GM23248 (cell line): Measurements from ENCODE around the gene JSRP1. TPM values are rescaled to one million over a fixed set of nuclear protein-coding genes. Genes with fewer than 3 reads are reported as not detected.
A peak's percentile ranks its signal among the peaks of the same experiment; 100 is the strongest.
"Not testable (repeated sequence)": the region's sequence is repeated elsewhere in the genome, so short reads cannot be mapped to it uniquely, and the experiment has no call there.

Experiments
- DNase-seq: peaks from one replicate; pipeline ENCODE4 v3.0.0-alpha.2; 2015
- H2AFZ ChIP-seq: fragments of 200-600 bp; sonication (generic); 2 replicates; pipeline ENCODE4 v1.6.1; 2016; ENCODE audit warnings: antibody characterized with exemption
- H3F3A ChIP-seq: fragments of 200-600 bp; sonication (generic); 2 replicates; pipeline ENCODE4 v1.6.1; 2016; ENCODE audit warnings: mild to moderate bottlenecking, antibody characterized with exemption, mixed run types; ENCODE audit not compliant: insufficient read depth
- H3K27ac ChIP-seq: fragments of 200-600 bp; sonication (generic); 2 replicates; pipeline ENCODE4 v1.5.1; 2016; ENCODE audit warnings: mild to moderate bottlenecking
- H3K27me3 ChIP-seq: fragments of 200-600 bp; sonication (generic); replicated peaks from 2 replicates; pipeline ENCODE4 v1.6.1; 2016; ENCODE audit warnings: mild to moderate bottlenecking; ENCODE audit not compliant: insufficient read depth
- H3K36me3 ChIP-seq: fragments of 200-600 bp; sonication (generic); 2 replicates; pipeline ENCODE4 v1.6.1; 2016; ENCODE audit warnings: low read depth, mild to moderate bottlenecking
- H3K4me1 ChIP-seq: fragments of 200-600 bp; sonication (generic); 2 replicates; pipeline ENCODE4 v1.6.1; 2016; ENCODE audit warnings: mild to moderate bottlenecking; ENCODE audit not compliant: insufficient read depth
- H3K4me2 ChIP-seq: fragments of 200-600 bp; sonication (generic); one replicate; pipeline ENCODE4 v1.6.1; 2016; ENCODE audit warnings: mild to moderate bottlenecking; ENCODE audit not compliant: unreplicated experiment
- H3K4me3 ChIP-seq: fragments of 200-600 bp; sonication (generic); 2 replicates; pipeline ENCODE4 v1.5.1; 2016; ENCODE audit warnings: mild to moderate bottlenecking
- H3K79me2 ChIP-seq: fragments of 200-600 bp; sonication (generic); 2 replicates; pipeline ENCODE4 v1.6.1; 2016; ENCODE audit warnings: mild to moderate bottlenecking; ENCODE audit not compliant: insufficient read depth
- H3K9ac ChIP-seq: fragments of 200-600 bp; sonication (generic); 2 replicates; pipeline ENCODE4 v1.6.1; 2016; ENCODE audit warnings: mild to moderate bottlenecking
- H3K9me2 ChIP-seq: fragments of 200-600 bp; sonication (generic); 2 replicates; pipeline ENCODE4 v1.6.1; 2016; ENCODE audit warnings: mixed run types, mild to moderate bottlenecking, moderate library complexity; ENCODE audit not compliant: insufficient read depth
- H3K9me3 ChIP-seq: fragments of 200-600 bp; sonication (generic); one replicate; pipeline ENCODE4 v1.6.1; 2017; ENCODE audit warnings: low read depth
- H4K20me1 ChIP-seq: fragments of 200-600 bp; sonication (generic); 2 replicates; pipeline ENCODE4 v1.6.0; 2016; ENCODE audit not compliant: insufficient read depth
- EZH2 ChIP-seq: fragments of 200-600 bp; sonication (generic); IDR thresholded peaks from 2 replicates; pipeline ENCODE4 v1.6.1; 2018; ENCODE audit warnings: antibody characterized with exemption, mild to moderate bottlenecking; ENCODE audit not compliant: insufficient read depth, poor library complexity, severe bottlenecking
- EZH2phosphoT487 ChIP-seq: fragments of 200-600 bp; sonication (generic); IDR thresholded peaks from 2 replicates; pipeline ENCODE4 v1.6.1; 2018; ENCODE audit warnings: antibody characterized with exemption, moderate library complexity, mild to moderate bottlenecking, low read depth; ENCODE audit not compliant: insufficient read depth
- WGBS, 2 experiments: methylation state at CpG; one replicate each; pipeline ENCODE4 v1.1.6; 2015 to 2017; ENCODE audit warnings: low lambda C conversion rate in 2 of 2, low coverage in 1 of 2; ENCODE audit errors: missing lambda C conversion rate in 2 of 2; 5-methylcytosine and 5-hydroxymethylcytosine counted together
- in situ Hi-C: fragments of 300-500 bp; cut with MboI; formaldehyde crosslinking; loops from 2 replicates; pipeline ENCODE4 v1.15.0; 2020
- polyA plus RNA-seq: library from polyadenylated mRNA; unstranded; fragments of >200 nt; fragmentation: Nextera tagmentation; extraction: Ambion mirVana; gene quantifications from 2 replicates; pipeline ENCODE4 v1.2.1, GENCODE V29; 2016
- total RNA-seq: library from RNA; depleted of rRNA; stranded (reverse); fragments of >200 nt; shearing (Covaris generic); gene quantifications from 2 replicates; pipeline ENCODE4 v1.2.3, GENCODE V29; 2014

The JSRP1 gene
- total and polyA plus RNA-seq, 2 experiments from 2014 or later, result not detected

DNA sequence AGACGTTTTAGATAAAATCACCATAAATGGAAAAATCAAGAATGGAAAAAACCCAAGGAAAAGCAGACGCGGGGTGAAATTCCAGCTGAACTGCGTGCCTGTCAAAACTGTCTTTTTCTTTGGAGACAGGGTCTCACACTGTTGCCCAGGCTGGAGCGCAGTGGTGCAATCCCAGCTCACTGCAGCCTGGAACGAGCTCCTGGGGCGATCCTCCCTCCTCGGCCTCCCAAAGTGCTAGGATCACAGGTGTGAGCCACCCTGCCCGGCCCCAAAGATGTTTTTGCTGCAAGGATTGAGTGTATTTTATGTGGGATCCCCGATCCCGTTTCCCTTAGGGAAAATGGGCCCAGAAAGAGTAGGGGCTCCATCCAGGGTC is 26.6 kb upstream of the JSRP1 start:
- no peak for TF ChIP-seq EZH2
- TF ChIP-seq EZH2phosphoT487, result no peak
- H3K79me2 ChIP-seq, result no peaks in the 10 kb centered on the region
- no peaks in the 10 kb centered on the region for H3K36me3 ChIP-seq
- H3K4me1 ChIP-seq, result no peaks in the 10 kb centered on the region
- no peak overlapping the region for H3K27ac ChIP-seq
- no peaks in the 10 kb centered on the region for H3K27me3 ChIP-seq
- H3K9ac ChIP-seq, result no peak overlapping the region
- no peak for DNase-seq
- no peak overlapping the region for H3K4me2 ChIP-seq
- in situ Hi-C loops, result loop anchor here (10.0 kb wide), 1 partner anchor 102 kb away; no protein-coding TSS in a partner anchor
- no peak overlapping the region for H3K4me3 ChIP-seq
- H2AFZ ChIP-seq, result no peak overlapping the region
- no peaks in the 10 kb centered on the region for H3F3A ChIP-seq
- no peaks in the 10 kb centered on the region for H3K9me3 ChIP-seq
- H4K20me1 ChIP-seq, result no peaks in the 10 kb centered on the region
- no peaks in the 10 kb centered on the region for H3K9me2 ChIP-seq
- 87 to 90% methylated on average over 11 of the region's 11 CpGs for WGBS, 2 experiments

DNA sequence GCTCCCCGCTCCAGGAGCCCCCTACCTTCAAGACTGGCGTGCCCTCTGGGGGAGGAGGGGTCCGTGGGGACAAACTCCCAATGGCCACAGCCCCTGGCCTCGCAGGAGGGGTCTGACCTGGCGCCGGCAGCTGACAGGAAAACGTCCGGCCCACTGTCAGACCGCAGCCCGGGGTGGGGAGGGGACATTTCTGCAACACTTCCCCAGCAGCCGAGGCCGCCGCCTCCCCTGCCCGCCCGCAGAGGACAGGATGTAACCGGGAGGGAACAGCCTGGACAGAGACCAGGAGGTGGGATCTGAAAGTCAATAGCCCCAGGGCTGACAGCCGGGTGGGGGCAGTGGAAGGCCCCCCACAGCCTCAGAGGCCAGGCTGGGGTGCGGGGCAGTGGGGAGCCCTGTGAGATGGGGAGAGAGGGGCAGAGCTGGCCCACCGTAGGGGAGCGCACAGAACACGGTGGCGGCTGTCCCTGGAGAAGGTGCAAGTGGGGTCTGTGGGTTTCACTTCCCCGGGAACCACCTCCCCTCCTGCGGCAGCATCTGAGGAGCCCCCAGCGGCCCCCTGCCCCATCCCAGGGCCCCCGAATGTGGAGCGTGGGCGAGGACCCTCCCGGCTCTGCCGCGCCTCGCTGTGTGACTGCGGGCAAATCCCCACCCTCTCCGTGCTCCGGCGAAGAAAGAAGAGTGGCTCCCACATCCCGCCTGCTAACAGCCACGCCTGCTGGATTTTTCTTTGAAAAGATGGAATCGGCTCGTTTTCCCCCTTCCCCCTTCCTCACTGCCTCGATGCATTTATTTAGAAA is 26.0 kb upstream of the JSRP1 start, which contains the start of gene PEAK3:
Gene PEAK3, minus strand, starts transcription at position 114 of the 800 bp plus-strand sequence. CDS start 1,244 bp downstream, outside the sequence.
- Histone ChIP-seq H3K27me3 (no peaks in the 10 kb centered on the region), H4K20me1 (no peaks in the 10 kb centered on the region), H3F3A (no peaks in the 10 kb centered on the region), H2AFZ (no peak within 1 kb of the TSS), H3K36me3 (no peaks in the 10 kb centered on the region), H3K4me2 (no peak within 1 kb of the TSS), H3K4me1 (no peaks in the 10 kb centered on the region), H3K4me3 (no peak within 1 kb of the TSS), H3K27ac (no peak within 1 kb of the TSS), H3K9ac (no peak within 1 kb of the TSS), H3K9me3 (no peaks in the 10 kb centered on the region), H3K79me2 (no peaks in the 10 kb centered on the region), H3K9me2 (no peaks in the 10 kb centered on the region)
- DNase-seq, result peak; percentile 45
- no peak for TF ChIP-seq EZH2
- TF ChIP-seq EZH2phosphoT487, result no peak
- 44 to 49% methylated on average over 32 to 41 of the region's 41 CpGs for WGBS, 2 experiments
- in situ Hi-C loops, result loop anchor here (10.0 kb wide), 1 partner anchor 103 kb away; no protein-coding TSS in a partner anchor

DNA sequence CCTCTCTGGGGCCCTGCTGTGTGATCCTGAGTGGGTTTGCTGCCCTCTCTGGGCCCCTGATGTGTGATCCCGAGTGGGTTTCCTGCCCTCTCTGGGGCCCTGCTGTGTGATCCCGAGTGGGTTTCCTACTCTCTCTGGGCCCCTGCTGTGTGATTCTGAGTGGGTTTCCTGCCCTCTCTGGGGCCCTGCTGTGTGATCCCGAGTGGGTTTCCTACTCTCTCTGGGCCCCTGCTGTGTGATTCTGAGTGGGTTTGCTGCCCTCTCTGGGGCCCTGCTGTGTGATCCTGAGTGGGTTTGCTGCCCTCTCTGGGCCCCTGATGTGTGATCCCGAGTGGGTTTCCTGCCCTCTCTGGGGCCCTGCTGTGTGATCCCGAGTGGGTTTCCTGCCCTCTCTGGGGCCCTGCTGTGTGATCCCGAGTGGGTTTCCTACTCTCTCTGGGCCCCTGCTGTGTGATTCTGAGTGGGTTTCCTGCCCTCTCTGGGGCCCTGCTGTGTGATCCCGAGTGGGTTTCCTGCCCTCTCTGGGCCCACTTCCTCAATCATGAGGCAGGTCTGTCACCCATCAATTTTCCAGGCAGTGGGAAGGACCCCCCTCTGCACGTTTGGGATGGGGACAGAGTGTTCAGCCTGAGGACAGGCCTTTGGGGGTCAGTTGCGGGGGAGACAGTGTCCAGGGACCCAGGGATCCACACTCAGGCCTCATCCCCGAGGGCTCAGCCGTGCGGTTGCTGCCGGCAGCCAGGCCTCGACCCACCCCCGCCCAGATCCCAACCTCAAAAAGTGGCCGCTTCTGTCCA is 25.2 kb upstream of the JSRP1 start:
- H3F3A ChIP-seq, H3K4me2 ChIP-seq, H3K9me3 ChIP-seq, H2AFZ ChIP-seq, H3K4me1 ChIP-seq, H3K4me3 ChIP-seq, H3K27me3 ChIP-seq, H3K9ac ChIP-seq, H3K36me3 ChIP-seq, DNase-seq, H4K20me1 ChIP-seq, H3K27ac ChIP-seq, H3K79me2 ChIP-seq, H3K9me2 ChIP-seq: not testable (repeated sequence)
- WGBS, 2 experiments, result 42 to 44% methylated on average over 9 to 16 of the region's 16 CpGs
- in situ Hi-C loops, result loop anchor here (10.0 kb wide), 1 partner anchor 103 kb away; no protein-coding TSS in a partner anchor

DNA sequence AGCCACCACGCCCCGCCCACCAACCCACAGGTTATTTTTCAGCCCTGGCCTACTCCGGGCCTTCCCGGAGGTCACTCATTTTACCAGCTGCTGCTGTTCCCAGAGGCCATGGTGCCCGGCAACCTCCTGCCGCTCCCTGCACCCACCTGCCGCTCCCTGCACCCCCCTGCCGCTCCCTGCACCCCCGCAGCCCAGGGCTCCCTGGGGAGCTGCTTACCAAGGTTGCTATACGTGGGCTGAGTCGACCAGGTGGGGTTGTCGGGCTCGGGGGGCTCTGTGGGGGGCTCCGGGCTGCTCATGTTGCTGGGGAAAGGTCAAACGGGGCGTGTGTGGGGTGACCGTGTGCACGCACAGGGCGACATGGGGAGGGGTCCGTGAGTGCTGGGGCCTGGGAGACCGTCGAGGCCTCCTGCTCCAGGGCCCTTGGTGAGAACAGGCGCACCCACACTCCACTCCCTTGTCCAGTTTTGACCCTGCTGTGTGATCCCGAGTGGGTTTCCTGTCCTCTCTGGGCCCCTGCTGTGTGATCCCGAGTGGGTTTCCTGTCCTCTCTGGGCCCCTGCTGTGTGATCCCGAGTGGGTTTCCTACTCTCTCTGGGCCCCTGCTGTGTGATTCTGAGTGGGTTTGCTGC is 24.5 kb upstream of the JSRP1 start:
- Histone ChIP-seq H3K9me3 (no peaks in the 10 kb centered on the region), H3K4me3 (no peak overlapping the region), H3K9ac (no peak overlapping the region), H3K27me3 (no peaks in the 10 kb centered on the region), H3K79me2 (no peaks in the 10 kb centered on the region), H3K4me2 (no peak overlapping the region), H4K20me1 (no peaks in the 10 kb centered on the region), H2AFZ (no peak overlapping the region), H3K4me1 (no peaks in the 10 kb centered on the region), H3K36me3 (no peaks in the 10 kb centered on the region), H3K9me2 (no peaks in the 10 kb centered on the region), H3K27ac (no peak overlapping the region), H3F3A (no peaks in the 10 kb centered on the region)
- no peak for DNase-seq
- TF ChIP-seq EZH2phosphoT487 (no peak), EZH2 (no peak)
- WGBS, 2 experiments, result 75 to 82% methylated on average over 24 to 26 of the region's 26 CpGs
- in situ Hi-C loops, result loop anchor here (10.0 kb wide), 1 partner anchor 104 kb away; no protein-coding TSS in a partner anchor
